Loucy (cell line): ENCODE measurements around the gene KAT2A.

Source experiments
- CTCF ChIP-seq: fragments of 200-600 bp; sonication (generic); conservative IDR thresholded peaks from 2 replicates; pipeline ENCODE4 v1.5.1; 2014; ENCODE audit warnings: mild to moderate bottlenecking, antibody characterized with exemption, low read length
- EZH2phosphoT487 ChIP-seq: fragments of 200-600 bp; IDR thresholded peaks from 2 replicates; pipeline ENCODE4 v1.6.1; 2018; ENCODE audit warnings: antibody characterized with exemption, mild to moderate bottlenecking, moderate library complexity, borderline replicate concordance

GRCh38 chr17:42120770-42121769 lies at the start of gene KAT2A:
- TF ChIP-seq CTCF (no peak), EZH2phosphoT487 (no peak)
